KMS-11 (cell line): ENCODE measurements around the gene UBR4.

Experiments used
- H2AFZ ChIP-seq: fragments of 200-600 bp; sonication (generic); 2 replicates; pipeline ENCODE4 v1.6.1; 2016; ENCODE audit warnings: antibody characterized with exemption, mixed run types, low read depth
- H3K27ac ChIP-seq: fragments of 200-600 bp; sonication (generic); 2 replicates; pipeline ENCODE4 v1.6.1; 2016; ENCODE audit warnings: mild to moderate bottlenecking, mixed run types
- H3K27me3 ChIP-seq: fragments of 200-600 bp; sonication (generic); 2 replicates; pipeline ENCODE4 v1.6.1; 2017; ENCODE audit warnings: mild to moderate bottlenecking, low read depth, mixed run types, moderate library complexity; ENCODE audit not compliant: insufficient read depth
- H3K36me3 ChIP-seq: fragments of 200-600 bp; sonication (generic); 2 replicates; pipeline ENCODE4 v1.6.1; 2017; ENCODE audit warnings: mild to moderate bottlenecking, mixed run types; ENCODE audit not compliant: insufficient read depth
- H3K4me1 ChIP-seq: fragments of 200-600 bp; sonication (generic); 2 replicates; pipeline ENCODE4 v1.6.1; 2016; ENCODE audit warnings: mild to moderate bottlenecking, low read depth, mixed run types; ENCODE audit not compliant: poor library complexity, severe bottlenecking
- H3K4me2 ChIP-seq: fragments of 200-600 bp; sonication (generic); 2 replicates; pipeline ENCODE4 v1.7.0; 2016; ENCODE audit warnings: mild to moderate bottlenecking, mixed run types
- H3K4me3 ChIP-seq: fragments of 200-600 bp; sonication (generic); IDR thresholded peaks from 2 replicates; pipeline ENCODE4 v1.6.1; 2017; ENCODE audit warnings: low read depth, low read length, mixed read lengths; ENCODE audit not compliant: insufficient read depth
- H3K79me2 ChIP-seq: fragments of 200-600 bp; sonication (generic); 2 replicates; pipeline ENCODE4 v1.6.1; 2016; ENCODE audit warnings: low read depth, mixed run types; ENCODE audit not compliant: insufficient read depth
- H3K9ac ChIP-seq: fragments of 200-600 bp; sonication (generic); 2 replicates; pipeline ENCODE4 v1.6.1; 2016; ENCODE audit warnings: mild to moderate bottlenecking, mixed run types
- H4K20me1 ChIP-seq: fragments of 200-600 bp; sonication (generic); 2 replicates; pipeline ENCODE4 v1.6.1; 2016; ENCODE audit warnings: mild to moderate bottlenecking, mixed run types; ENCODE audit not compliant: insufficient read depth
- CTCF ChIP-seq: fragments of 200-600 bp; sonication (generic); conservative IDR thresholded peaks from 2 replicates; pipeline ENCODE4 v1.6.1; 2017; ENCODE audit warnings: low read depth, mild to moderate bottlenecking, antibody characterized with exemption, low read length, moderate library complexity, mixed read lengths

Gene UBR4

GRCh38 chr1:19061798-19062197 lies 148.3 kb downstream of the UBR4 start:
- H3K4me3 ChIP-seq: no peak overlapping the region
- H3K36me3 ChIP-seq: no peaks in the 10 kb centered on the region
- H3K4me1 ChIP-seq: no peaks in the 10 kb centered on the region
- no peak overlapping the region for H3K4me2 ChIP-seq
- no peaks in the 10 kb centered on the region for H4K20me1 ChIP-seq
- peaks cover 15% of the 10 kb centered on the region; the same call in 1 of the 2 replicates for H3K27me3 ChIP-seq
- H2AFZ ChIP-seq: no peak overlapping the region
- H3K27ac ChIP-seq: no peak overlapping the region
- TF ChIP-seq CTCF: no peak
- H3K9ac ChIP-seq: no peak overlapping the region
- no peaks in the 10 kb centered on the region for H3K79me2 ChIP-seq

GRCh38 chr1:19061343-19061742 lies 148.7 kb downstream of the UBR4 start:
- Histone ChIP-seq H3K79me2 (no peaks in the 10 kb centered on the region), H3K9ac (no peak overlapping the region), H3K27ac (no peak overlapping the region), H3K27me3 (peaks cover 18% of the 10 kb centered on the region; the same call in 1 of the 2 replicates), H3K36me3 (no peaks in the 10 kb centered on the region), H3K4me2 (no peak overlapping the region), H4K20me1 (no peaks in the 10 kb centered on the region), H3K4me1 (no peaks in the 10 kb centered on the region), H3K4me3 (no peak overlapping the region), H2AFZ (no peak overlapping the region)
- TF ChIP-seq CTCF: no peak

GRCh38 chr1:19059773-19060172 lies 150.3 kb downstream of the UBR4 start:
- H3K9ac ChIP-seq: no peak overlapping the region

GRCh38 chr1:19058476-19058797 lies 151.6 kb downstream of the UBR4 start:
- no peaks in the 10 kb centered on the region for H3K4me1 ChIP-seq
- no peak overlapping the region for H3K9ac ChIP-seq
- no peaks in the 10 kb centered on the region for H4K20me1 ChIP-seq
- peaks cover 43% of the 10 kb centered on the region for H3K27me3 ChIP-seq
- no peaks in the 10 kb centered on the region for H3K36me3 ChIP-seq
- H3K4me2 ChIP-seq: no peak overlapping the region
- no peak overlapping the region for H2AFZ ChIP-seq
- TF ChIP-seq CTCF: no peak
- H3K4me3 ChIP-seq: no peak overlapping the region
- no peaks in the 10 kb centered on the region for H3K79me2 ChIP-seq
- H3K27ac ChIP-seq: no peak overlapping the region

More at GRCh38 chr1:19059773-19060172, 150.3 kb downstream of the UBR4 start:
- no peaks in the 10 kb centered on the region for H4K20me1 ChIP-seq
- H3K36me3 ChIP-seq: no peaks in the 10 kb centered on the region
- H3K4me1 ChIP-seq: no peaks in the 10 kb centered on the region
- H3K27ac ChIP-seq: no peak overlapping the region
- no peaks in the 10 kb centered on the region for H3K79me2 ChIP-seq
- no peak overlapping the region for H2AFZ ChIP-seq
- TF ChIP-seq CTCF: no peak
- H3K4me3 ChIP-seq: no peak overlapping the region
- peaks cover 31% of the 10 kb centered on the region for H3K27me3 ChIP-seq
- no peak overlapping the region for H3K4me2 ChIP-seq
